Measurements from ENCODE around the gene TRMO. TPM values are rescaled to one million over a fixed set of nuclear protein-coding genes. Genes with fewer than 3 reads are reported as not detected.

Gene TRMO
- total and polyA plus RNA-seq, 2 of the 8 experiments (the other 6 are each of a cell fraction or from before 2014, with no cell fraction given): 4.6 to 5.6 TPM

- H3K56ac ChIP-seq (replicated peaks; ENCODE audit: insufficient read length, low read depth, low read length): no peak overlapping the region
- H3K9ac ChIP-seq (replicated peaks in 1 of 4; ENCODE audit: extremely low read depth in 1 of 4, low read depth in 3 of 4, low read length in 3 of 4): no peak overlapping the region
- TF ChIP-seq ASH2L (IDR thresholded peaks at IDR 0.05; ENCODE audit: low read length) (no peak), CREB1 (IDR thresholded peaks at IDR 0.05) (no peak), JUN (IDR thresholded peaks at IDR 0.05; ENCODE audit: low read depth, low read length) (no peak), EZH2 (IDR thresholded peaks at IDR 0.05; ENCODE audit: low read depth, low read length, severe bottlenecking) (peak; percentile 20), NRF1 (IDR thresholded peaks at IDR 0.05; ENCODE audit: low read depth, low read length) (no peak), ATF2 (IDR thresholded peaks at IDR 0.05; ENCODE audit: low read length) (no peak), SP2 (IDR thresholded peaks at IDR 0.05; ENCODE audit: low read length) (no peak)
- peaks cover 0 to 15% (median 12%) of the 10 kb centered on the region in 4 experiments; a peak in 6 of 7 replicates for H3K4me1 ChIP-seq (replicated peaks in 1 of 4; ENCODE audit: control insufficient read depth in 3 of 4, insufficient read depth in 4 of 4, low read length in 3 of 4)
- H3K27ac ChIP-seq (ENCODE audit: low read depth, low read length): no peak overlapping the region
- H2BK120ac ChIP-seq (replicated peaks; ENCODE audit: low read depth, low read length): no peak overlapping the region
- no peak overlapping the region for H4K8ac ChIP-seq (ENCODE audit: extremely low read depth, insufficient read depth, low read length)
- WGBS, 2 experiments (ENCODE audit: extremely low coverage in 1 of 2, insufficient coverage in 1 of 2, insufficient read length in 1 of 2, insufficient replicate concordance in 2 of 2, low coverage in 1 of 2, low lambda C conversion rate in 2 of 2, missing lambda C conversion rate in 1 of 2): 91% methylated on average over 5 of the region's 5 CpGs; no CpG with 5 or more reads in 1 of the 2 experiments
- no peak overlapping the region for H3K18ac ChIP-seq (ENCODE audit: extremely low read depth, low read length)
- FAIRE-seq (no peak), DNase-seq (ENCODE audit: low read depth in 1 of 2, low spot score in 2 of 2) (no peak)
- H3K9me3 ChIP-seq (ENCODE audit: insufficient read depth in 2 of 2, low read depth in 1 of 2, low read length in 1 of 2): no peaks in the 10 kb centered on the region
- no peak overlapping the region for H3K4me3 ChIP-seq (ENCODE audit: extremely low read depth in 1 of 4, insufficient read depth in 2 of 4, low read depth in 3 of 4, low read length in 4 of 4)
- H2BK20ac ChIP-seq (ENCODE audit: low read length): no peak overlapping the region
- H3K79me2 ChIP-seq (ENCODE audit: control insufficient read depth in 1 of 2, insufficient read depth in 2 of 2, low read length in 2 of 2): no peaks in the 10 kb centered on the region
- no peak overlapping the region for H2BK12ac ChIP-seq (ENCODE audit: low read depth, low read length)
- no peaks in the 10 kb centered on the region for H3K23me2 ChIP-seq (ENCODE audit: low read depth, low read length)
- peaks cover 6 to 17% of the 10 kb centered on the region in 2 experiments for H4K20me1 ChIP-seq (replicated peaks in 1 of 2; ENCODE audit: control insufficient read depth in 1 of 2, insufficient read depth in 2 of 2, low read length in 2 of 2)
- H3K36me3 ChIP-seq (ENCODE audit: control insufficient read depth in 2 of 4, insufficient read depth in 4 of 4, low read length in 3 of 4): peaks cover 0 to 3% (median 0%) of the 10 kb centered on the region in 4 experiments; a peak in 1 of 8 replicates
- no peak overlapping the region for H3K4me2 ChIP-seq (ENCODE audit: insufficient read depth in 1 of 2, low read depth in 2 of 2, low read length in 2 of 2)
- H4K91ac ChIP-seq (replicated peaks; ENCODE audit: insufficient read length, low read length): no peak overlapping the region
- peaks cover 47 to 66% (median 62%) of the 10 kb centered on the region in 4 experiments for H3K27me3 ChIP-seq (replicated peaks in 1 of 4; ENCODE audit: control insufficient read depth in 3 of 4, extremely low read depth in 1 of 4, insufficient read depth in 3 of 4, low read length in 3 of 4)
- no peak overlapping the region for H2BK5ac ChIP-seq (ENCODE audit: low read depth, low read length)
- H3K4ac ChIP-seq (replicated peaks; ENCODE audit: insufficient read length, low read depth, low read length): no peak overlapping the region
- POLR2A ChIA-PET (ENCODE audit: partially characterized antibody): no interaction called here
- no peaks in the 10 kb centered on the region for H3K79me1 ChIP-seq (ENCODE audit: low read depth, low read length)
- no peak overlapping the region for H2AFZ ChIP-seq (ENCODE audit: low read length)
- no peak overlapping the region for H2AK5ac ChIP-seq (ENCODE audit: low read depth, low read length)
- no peak overlapping the region for H4K5ac ChIP-seq (ENCODE audit: insufficient read length, low read depth, low read length)
- CTCF ChIA-PET (ENCODE audit: partially characterized antibody): interaction anchor here (0.6 to 2.9 kb wide), 5 partner anchors 10 to 149 kb away, joined by 3 to 23 read pairs (median 6); no protein-coding TSS in a partner anchor
- no peak overlapping the region for H3K23ac ChIP-seq (ENCODE audit: insufficient read length)
- no peak overlapping the region for H3K14ac ChIP-seq (ENCODE audit: insufficient read length)
- no peak overlapping the region for H2BK15ac ChIP-seq (ENCODE audit: low read length)
Observed at GRCh38 chr9:97861148-97861475, 61.2 kb downstream of the TRMO start.

Data from H1 (cell line).